HepG2 (cell line): ENCODE measurements around the gene KRTAP9-3. TPM values are rescaled to one million over a fixed set of nuclear protein-coding genes. Genes with fewer than 3 reads are reported as not detected.
"Not testable (repeated sequence)": the region's sequence is repeated elsewhere in the genome, so short reads cannot be mapped to it uniquely, and the experiment has no call there.

Source experiments
- ATAC-seq: fragments of 200-7000 bp; cut with Tn5 transposase; 3 replicates; pipeline ENCODE4 v1.9.1; 2020; ENCODE audit warnings: mild to moderate bottlenecking, moderate library complexity
- BruUV-seq: library from RNA; stranded (reverse); fragments of 400-500 nt; replicated peaks from 2 replicates; lab custom pipeline; 2021; lab: Mats Ljungman, UMichigan
- CTCF ChIA-PET: fragments of 300-600 bp; formaldehyde crosslinking; extraction: SDS; loops from one replicate; lab custom pipeline; 2021; ENCODE audit warnings: low total read pairs, inconsistent platforms, low intra/inter-chr PET ratio; lab: Yijun Ruan, JAX
- POLR2A ChIA-PET: fragments of 350-600 bp; sonication (Branson Sonifier 250); formaldehyde crosslinking; loops from one replicate; lab custom pipeline; 2020; ENCODE audit warnings: antibody characterized with exemption, inconsistent platforms; lab: Yijun Ruan, JAX
- DNase-seq: peaks from one replicate; pipeline ENCODE4 v3.0.0-alpha.2; 2015; ENCODE audit warnings: low spot score
- FAIRE-seq: peaks from 3 replicates; lab custom pipeline; 2011; peaks lifted over from hg19 to GRCh38; lab: Jason Lieb, UNC
- H2AFZ ChIP-seq: one replicate; pipeline ENCODE4 v1.6.1; 2011; ENCODE audit warnings: low read length, inconsistent platforms
- H3K27ac ChIP-seq: fragments of 300-600 bp; 3 replicates; pipeline ENCODE4 v1.8.0; 2011; ENCODE audit warnings: mixed run types, mild to moderate bottlenecking, mixed read lengths, low read length, inconsistent platforms; ENCODE audit not compliant: insufficient read depth; ENCODE audit errors: extremely low read length
- H3K27me3 ChIP-seq, 2 experiments: fragments of 200-600 bp in 1 of 2; 2 replicates in 1 of 2; 3 replicates in 1 of 2; pipeline versions ENCODE4 v1.6.0 to v1.8.0; 2011; ENCODE audit warnings: low read length in 2 of 2, mild to moderate bottlenecking in 2 of 2, moderate library complexity in 2 of 2, inconsistent platforms in 1 of 2; ENCODE audit not compliant: insufficient read depth in 2 of 2, control insufficient read depth in 1 of 2
- H3K36me3 ChIP-seq, 2 experiments: fragments of 200-600 bp in 1 of 2; replicated peaks in 1 of 2; 2 replicates in 1 of 2; 3 replicates in 1 of 2; pipeline versions ENCODE4 v1.5.1 to v1.8.0; 2011; ENCODE audit warnings: low read length in 2 of 2, inconsistent platforms in 1 of 2; ENCODE audit not compliant: insufficient read depth in 2 of 2, control insufficient read depth in 1 of 2
- H3K4me1 ChIP-seq: 2 replicates; pipeline ENCODE4 v1.5.1; 2012; ENCODE audit warnings: low read length, inconsistent platforms; ENCODE audit not compliant: insufficient read depth
- H3K4me2 ChIP-seq: 2 replicates; pipeline ENCODE4 v1.6.0; 2011; ENCODE audit warnings: low read depth, low read length, inconsistent platforms
- H3K4me3 ChIP-seq, 3 experiments: fragments of 200-600 bp in 1 of 3; sonication (generic), shearing (Covaris generic) in 1 of 3; replicated peaks in 1 of 3; 2 replicates each; pipeline ENCODE4 v1.5.1; 2011 to 2016; ENCODE audit warnings: low read length in 3 of 3, inconsistent platforms in 2 of 3, low read depth in 2 of 3, mild to moderate bottlenecking in 2 of 3, control low read depth in 1 of 3, mixed read lengths in 1 of 3; ENCODE audit not compliant: insufficient read depth in 1 of 3
- H3K79me2 ChIP-seq: one replicate; pipeline ENCODE4 v1.6.1; 2011; ENCODE audit warnings: low read length, inconsistent platforms; ENCODE audit not compliant: insufficient read depth
- H3K9ac ChIP-seq: 2 replicates; pipeline ENCODE4 v1.6.0; 2011; ENCODE audit warnings: mild to moderate bottlenecking, low read depth, low read length, inconsistent platforms; ENCODE audit not compliant: insufficient read depth
- H3K9me3 ChIP-seq: 2 replicates; pipeline ENCODE4 v1.5.1; 2012; ENCODE audit warnings: mild to moderate bottlenecking, low read length
- H4K20me1 ChIP-seq: 2 replicates; pipeline ENCODE4 v1.6.0; 2011; ENCODE audit warnings: inconsistent platforms, mild to moderate bottlenecking, low read length, moderate library complexity; ENCODE audit not compliant: insufficient read depth
- ARID5B ChIP-seq: IDR thresholded peaks from 2 replicates; pipeline ENCODE4 v1.4.0; 2020; ENCODE audit warnings: mild to moderate bottlenecking, missing genetic modification reagents
- FOXA1 ChIP-seq, 2 experiments: fragments of 450-650 bp in 1 of 2; sonication (generic) in 1 of 2; formaldehyde crosslinking in 1 of 2; IDR thresholded peaks; 2 replicates each; pipeline versions ENCODE4 v1.4.0 to v1.6.1; 2016 to 2020; ENCODE audit warnings: missing genetic modification reagents in 1 of 2
- JUN ChIP-seq: sonication (generic); formaldehyde crosslinking; IDR thresholded peaks from 2 replicates; pipeline ENCODE4 v1.4.0; 2020; ENCODE audit warnings: mild to moderate bottlenecking, missing genetic modification reagents
- MYC ChIP-seq: sonication (generic); formaldehyde crosslinking; IDR thresholded peaks from 2 replicates; pipeline ENCODE4 v1.9.0; 2021; ENCODE audit warnings: missing genetic modification reagents, borderline replicate concordance
- TBX3 ChIP-seq: fragments of 450-650 bp; IDR thresholded peaks from 2 replicates; pipeline ENCODE4 v1.6.1; 2017; ENCODE audit warnings: antibody characterized with exemption, mild to moderate bottlenecking, inconsistent platforms, borderline replicate concordance
- ZNF180 ChIP-seq: sonication (generic); formaldehyde crosslinking; IDR thresholded peaks from 2 replicates; pipeline ENCODE4 v1.4.0; 2020; ENCODE audit warnings: low read depth, missing genetic modification reagents, borderline replicate concordance
- ZNF652 ChIP-seq: IDR thresholded peaks from 2 replicates; pipeline ENCODE4 v1.6.1; 2016; ENCODE audit warnings: low read depth, borderline replicate concordance
- ZNF7 ChIP-seq: IDR thresholded peaks from 2 replicates; pipeline ENCODE4 v1.6.1; 2016; ENCODE audit warnings: missing biosample characterization, missing genetic modification reagents
- ZNF724P ChIP-seq: sonication (generic); formaldehyde crosslinking; IDR thresholded peaks from 2 replicates; pipeline ENCODE4 v1.8.0; 2022; ENCODE audit warnings: missing genetic modification reagents, borderline replicate concordance
- ZNF841 ChIP-seq: sonication (generic); formaldehyde crosslinking; IDR thresholded peaks from 2 replicates; pipeline ENCODE4 v1.8.1; 2023; ENCODE audit warnings: missing genetic modification reagents, borderline replicate concordance
- WGBS: methylation state at CpG from one replicate; pipeline ENCODE4 v1.1.6; 2017; ENCODE audit warnings: low lambda C conversion rate; 5-methylcytosine and 5-hydroxymethylcytosine counted together
- in situ Hi-C: cut with HindIII; loops from 2 replicates; pipeline ENCODE4 v1.10.0; 2017; ENCODE audit warnings: low pct_unique_long_range_greater_than_20kb; ENCODE audit not compliant: extremely low pct_ligation_motif_present
- intact Hi-C: fragments of 100-400 bp; cut with micrococcal nuclease; formaldehyde crosslinking; loops from one replicate; pipeline ENCODE4 v1.10.0; 2022; ENCODE audit not compliant: unreplicated experiment
- polyA plus RNA-seq, 8 experiments: library from polyadenylated mRNA; depleted of rRNA in 3 of 8; stranded (reverse) in 7 of 8; unstranded in 1 of 8; fragments of >200 nt; fragmentation: Illumina TruSeq in 4 of 8; extraction: Trizol in 4 of 8; gene quantifications; 2 replicates each; pipeline versions ENCODE4 v1.2.1 to v1.2.3, GENCODE V29; 2011 to 2016; ENCODE audit warnings: low read depth in 4 of 8, missing spikeins in 1 of 8, mixed read lengths in 1 of 8; ENCODE audit not compliant: insufficient read depth in 1 of 8
- total RNA-seq, 5 experiments: library from RNA; depleted of rRNA; stranded (reverse); fragments of >200 nt; fragmentation: Illumina TruSeq; extraction: Trizol; gene quantifications; 2 replicates each; pipeline ENCODE4 v1.2.3, GENCODE V29; 2016; ENCODE audit warnings: low read depth in 1 of 5

Gene KRTAP9-3
- total and polyA plus RNA-seq, 2 of the 13 experiments (the other 11 are each of a cell fraction or from before 2014, with no cell fraction given), result not detected

GRCh38 chr17:41226051-41226450 is 6.2 kb upstream of the KRTAP9-3 start:
- Histone ChIP-seq H4K20me1 (no peaks in the 10 kb centered on the region), H3K4me2 (no peak overlapping the region), H2AFZ (no peak overlapping the region), H3K4me1 (no peaks in the 10 kb centered on the region), H3K27me3 (no peaks in the 10 kb centered on the region; a peak in 3 of 5 replicates), H3K79me2 (no peaks in the 10 kb centered on the region), H3K9me3 (no peaks in the 10 kb centered on the region), H3K4me3 (no peak overlapping the region), H3K9ac (no peak overlapping the region), H3K27ac (no peak overlapping the region), H3K36me3 (no peaks in the 10 kb centered on the region)
- TF ChIP-seq ZNF724P (CRISPR knock-in tag), result no peak
- TF ChIP-seq FOXA1 (IDR thresholded peaks at IDR 0.05), result no peak
- no peak for TF ChIP-seq FOXA1 (CRISPR knock-in tag; IDR thresholded peaks at IDR 0.05)
- TF ChIP-seq ZNF841 (CRISPR knock-in tag), result no peak
- no peak for TF ChIP-seq MYC (CRISPR knock-in tag)
- TF ChIP-seq ZNF652 (CRISPR knock-in tag), result no peak
- no peak for TF ChIP-seq ARID5B (CRISPR knock-in tag)
- no peak for TF ChIP-seq JUN (CRISPR knock-in tag)
- no peak for TF ChIP-seq ZNF7 (CRISPR knock-in tag)
- TF ChIP-seq TBX3, result no peak
- no peak for TF ChIP-seq ZNF180 (CRISPR knock-in tag)
- CTCF ChIA-PET, result no interaction called here
- POLR2A ChIA-PET, result no interaction called here
- ATAC-seq, result no peak
- no peak for DNase-seq
- BruUV-seq, result no TSS peak
- 33% methylated on average over 6 of the region's 6 CpGs for WGBS
- no peak for FAIRE-seq
- in situ Hi-C loops, result no loop called here
- intact Hi-C loops, result no loop called here

DNA sequence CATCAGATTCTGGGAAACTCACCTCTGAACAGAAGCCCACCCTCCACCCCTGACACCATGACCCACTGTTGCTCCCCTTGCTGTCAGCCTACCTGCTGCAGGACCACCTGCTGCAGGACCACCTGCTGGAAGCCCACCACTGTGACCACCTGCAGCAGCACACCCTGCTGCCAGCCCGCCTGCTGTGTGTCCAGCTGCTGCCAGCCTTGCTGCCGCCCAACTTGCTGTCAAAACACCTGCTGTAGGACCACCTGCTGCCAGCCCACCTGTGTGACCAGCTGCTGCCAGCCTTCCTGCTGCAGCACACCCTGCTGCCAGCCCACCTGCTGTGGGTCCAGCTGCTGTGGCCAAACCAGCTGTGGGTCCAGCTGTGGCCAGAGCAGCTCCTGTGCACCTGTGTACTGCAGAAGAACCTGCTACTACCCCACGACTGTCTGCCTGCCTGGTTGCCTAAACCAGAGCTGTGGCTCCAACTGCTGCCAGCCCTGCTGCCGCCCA is 5.6 kb upstream of the KRTAP9-3 start, which contains the start of gene KRTAP9-2:
TSS of gene KRTAP9-2 (plus strand) at position 51 of the 498 bp plus-strand sequence. CDS start at position 58, 7 bp downstream.
- H3K4me3 ChIP-seq, intact Hi-C loops, H3K36me3 ChIP-seq, DNase-seq, H4K20me1 ChIP-seq, H3K9me3 ChIP-seq, H3K4me2 ChIP-seq, H3K27ac ChIP-seq, BruUV-seq, ATAC-seq, CTCF ChIA-PET, H3K9ac ChIP-seq, FAIRE-seq, H3K27me3 ChIP-seq, in situ Hi-C loops, H3K4me1 ChIP-seq, H2AFZ ChIP-seq, POLR2A ChIA-PET, H3K79me2 ChIP-seq: not testable (repeated sequence)
- WGBS, result 6% methylated on average over 3 of the region's 4 CpGs
